MCF 10A (cell line): Measurements from ENCODE around the gene PTPRN2. TPM values are rescaled to one million over a fixed set of nuclear protein-coding genes. Genes with fewer than 3 reads are reported as not detected.

ENCODE experiments used
- BruUV-seq: library from RNA; stranded (reverse); fragments of 400-500 nt; replicated peaks from 2 replicates; lab custom pipeline; 2021; lab: Mats Ljungman, UMichigan
- CTCF ChIA-PET: fragments of 300-600 bp; sonication (Branson Sonifier 250); formaldehyde crosslinking; extraction: SDS; loops from one replicate; lab custom pipeline; 2021; ENCODE audit warnings: antibody characterized with exemption, inconsistent platforms; lab: Yijun Ruan, JAX
- POLR2A ChIA-PET: fragments of 300-600, 350-650 bp; sonication (Branson Sonifier 250); formaldehyde crosslinking; extraction: SDS; loops from one replicate; lab custom pipeline; 2020; ENCODE audit warnings: antibody characterized with exemption, inconsistent platforms; lab: Yijun Ruan, JAX
- DNase-seq: peaks from one replicate; pipeline ENCODE4 v3.0.0-alpha.2; 2018; ENCODE audit not compliant: unreplicated experiment
- H3K27ac Mint-ChIP-seq: one replicate; pipeline ENCODE4 v1.8.0; 2022; ENCODE audit warnings: mild to moderate bottlenecking, low read depth, mixed read lengths; ENCODE audit not compliant: unreplicated experiment
- H3K27me3 Mint-ChIP-seq: one replicate; pipeline ENCODE4 v1.8.0; 2022; ENCODE audit warnings: mixed read lengths; ENCODE audit not compliant: insufficient read depth, unreplicated experiment
- H3K36me3 Mint-ChIP-seq: one replicate; pipeline ENCODE4 v1.8.0; 2022; ENCODE audit warnings: mild to moderate bottlenecking, moderate library complexity, mixed read lengths; ENCODE audit not compliant: insufficient read depth, unreplicated experiment
- H3K4me1 Mint-ChIP-seq: one replicate; pipeline ENCODE4 v1.8.0; 2022; ENCODE audit warnings: mixed read lengths; ENCODE audit not compliant: insufficient read depth, unreplicated experiment
- H3K4me3 Mint-ChIP-seq: one replicate; pipeline ENCODE4 v1.8.0; 2022; ENCODE audit warnings: mild to moderate bottlenecking, moderate library complexity, mixed read lengths; ENCODE audit not compliant: unreplicated experiment
- H3K9me3 Mint-ChIP-seq: one replicate; pipeline ENCODE4 v1.8.0; 2022; ENCODE audit warnings: mixed read lengths; ENCODE audit not compliant: unreplicated experiment
- intact Hi-C: fragments of 100-400 bp; cut with micrococcal nuclease; formaldehyde crosslinking; loops from 2 replicates; pipeline ENCODE4 v1.14.1; 2022
- total RNA-seq: library from RNA; stranded (reverse); gene quantifications from 2 replicates; pipeline ENCODE4 v1.2.3, GENCODE V29; 2022
- TF ChIP-seq, protein P1 (sequence below): fragments of 200-600 bp; IDR thresholded peaks from one replicate; pipeline ENCODE4 v1.8.0; 2022; ENCODE audit warnings: antibody characterized with exemption, mild to moderate bottlenecking; ENCODE audit not compliant: unreplicated experiment

Gene PTPRN2
- total RNA-seq, 1 experiment from 2014 or later, result 4.5 TPM

DNA sequence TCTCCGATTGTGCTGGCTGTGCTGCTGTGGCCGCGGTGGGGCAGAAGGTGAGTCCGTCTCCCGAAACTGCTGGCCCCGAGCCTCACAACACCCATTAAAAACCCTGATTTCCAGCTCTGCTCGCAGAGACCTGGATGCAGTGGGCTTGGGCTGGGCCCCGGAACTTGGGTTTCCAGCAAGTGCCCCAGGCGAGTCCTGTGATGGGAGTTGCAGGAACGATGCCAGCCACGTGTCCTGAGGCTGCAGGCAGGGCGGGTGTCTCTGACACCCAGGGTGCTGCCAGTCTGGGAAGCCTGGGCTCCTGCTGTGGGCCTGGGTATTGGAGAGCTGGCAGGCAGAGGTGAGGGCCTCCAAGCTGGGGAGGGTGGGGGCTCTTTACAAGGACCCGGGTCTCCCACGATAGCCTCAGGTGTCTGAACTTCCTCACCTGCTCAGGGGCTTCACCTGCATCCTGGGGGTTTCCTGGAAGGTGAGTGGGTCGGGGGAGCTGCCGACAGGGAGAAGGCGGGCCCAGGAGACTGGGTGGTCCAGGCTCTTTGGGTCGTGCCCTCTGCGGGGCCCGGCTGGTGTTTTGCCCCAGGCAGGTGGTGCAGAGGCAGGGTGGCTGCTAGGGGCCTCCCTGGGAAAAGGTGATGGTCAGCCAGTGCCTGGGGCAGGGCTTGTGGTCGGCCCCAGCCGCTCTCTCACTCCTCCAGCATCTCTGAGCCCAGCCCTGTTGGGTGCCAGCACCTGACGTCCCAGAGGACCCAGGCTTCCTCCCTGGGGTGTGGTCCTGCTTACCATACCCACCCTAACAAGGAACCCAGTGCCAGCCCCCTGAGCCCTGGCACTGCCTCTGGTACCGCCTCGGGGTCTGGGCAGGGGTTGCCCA is 1070.5 kb downstream of the PTPRN2 start:
- H3K27me3 Mint-ChIP-seq, result no peaks in the 10 kb centered on the region
- ChIA-PET POLR2A (no interaction called here), CTCF (no interaction called here)
- BruUV-seq, result no TSS peak
- no peaks in the 10 kb centered on the region for H3K36me3 Mint-ChIP-seq
- no peaks in the 10 kb centered on the region for H3K9me3 Mint-ChIP-seq
- TF ChIP-seq, protein P1, sequence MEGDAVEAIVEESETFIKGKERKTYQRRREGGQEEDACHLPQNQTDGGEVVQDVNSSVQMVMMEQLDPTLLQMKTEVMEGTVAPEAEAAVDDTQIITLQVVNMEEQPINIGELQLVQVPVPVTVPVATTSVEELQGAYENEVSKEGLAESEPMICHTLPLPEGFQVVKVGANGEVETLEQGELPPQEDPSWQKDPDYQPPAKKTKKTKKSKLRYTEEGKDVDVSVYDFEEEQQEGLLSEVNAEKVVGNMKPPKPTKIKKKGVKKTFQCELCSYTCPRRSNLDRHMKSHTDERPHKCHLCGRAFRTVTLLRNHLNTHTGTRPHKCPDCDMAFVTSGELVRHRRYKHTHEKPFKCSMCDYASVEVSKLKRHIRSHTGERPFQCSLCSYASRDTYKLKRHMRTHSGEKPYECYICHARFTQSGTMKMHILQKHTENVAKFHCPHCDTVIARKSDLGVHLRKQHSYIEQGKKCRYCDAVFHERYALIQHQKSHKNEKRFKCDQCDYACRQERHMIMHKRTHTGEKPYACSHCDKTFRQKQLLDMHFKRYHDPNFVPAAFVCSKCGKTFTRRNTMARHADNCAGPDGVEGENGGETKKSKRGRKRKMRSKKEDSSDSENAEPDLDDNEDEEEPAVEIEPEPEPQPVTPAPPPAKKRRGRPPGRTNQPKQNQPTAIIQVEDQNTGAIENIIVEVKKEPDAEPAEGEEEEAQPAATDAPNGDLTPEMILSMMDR, result no peak
- no peaks in the 10 kb centered on the region for H3K4me1 Mint-ChIP-seq
- no peak overlapping the region for H3K4me3 Mint-ChIP-seq
- H3K27ac Mint-ChIP-seq, result no peak overlapping the region
- intact Hi-C loops, result no loop called here
- DNase-seq, result no peak

DNA sequence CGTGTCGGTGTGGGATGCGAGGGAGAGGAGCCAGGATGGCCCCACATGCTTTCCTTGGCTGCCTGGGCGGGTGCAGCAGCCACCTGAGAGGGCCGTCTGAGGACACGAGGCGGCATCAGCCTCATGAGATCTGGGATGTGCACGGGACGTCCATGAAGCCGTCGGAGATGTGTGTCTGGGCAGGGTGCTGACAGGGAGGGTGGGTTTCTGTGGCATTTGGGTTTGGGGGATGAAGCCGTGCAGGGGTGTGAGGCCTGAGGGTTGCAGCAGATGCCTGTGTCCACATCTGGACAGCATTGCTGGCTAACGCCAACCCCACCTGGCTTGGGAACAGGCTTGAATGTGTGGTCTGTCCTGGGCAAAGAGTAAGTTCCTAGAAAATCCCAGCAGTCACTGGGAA is 1071.3 kb downstream of the PTPRN2 start:
- POLR2A ChIA-PET, result no interaction called here
- Mint-ChIP-seq H3K4me1 (no peaks in the 10 kb centered on the region), H3K27me3 (no peaks in the 10 kb centered on the region), H3K4me3 (no peak overlapping the region), H3K9me3 (no peaks in the 10 kb centered on the region), H3K36me3 (no peaks in the 10 kb centered on the region), H3K27ac (no peak overlapping the region)
- DNase-seq, result no peak
- CTCF ChIA-PET, result no interaction called here
- BruUV-seq, result no TSS peak
- TF ChIP-seq, protein P1, result no peak
- intact Hi-C loops, result no loop called here

GRCh38 chr7:157515342-157516041 is 1072.1 kb downstream of the PTPRN2 start:
- TF ChIP-seq, protein P1, result no peak
- Mint-ChIP-seq H3K27me3 (peaks cover 1% of the 10 kb centered on the region), H3K4me1 (no peaks in the 10 kb centered on the region), H3K27ac (no peak overlapping the region), H3K4me3 (no peak overlapping the region), H3K36me3 (no peaks in the 10 kb centered on the region), H3K9me3 (no peaks in the 10 kb centered on the region)
- DNase-seq, result no peak
- BruUV-seq, result no TSS peak
- intact Hi-C loops, result no loop called here
- ChIA-PET CTCF (no interaction called here), POLR2A (no interaction called here)

DNA sequence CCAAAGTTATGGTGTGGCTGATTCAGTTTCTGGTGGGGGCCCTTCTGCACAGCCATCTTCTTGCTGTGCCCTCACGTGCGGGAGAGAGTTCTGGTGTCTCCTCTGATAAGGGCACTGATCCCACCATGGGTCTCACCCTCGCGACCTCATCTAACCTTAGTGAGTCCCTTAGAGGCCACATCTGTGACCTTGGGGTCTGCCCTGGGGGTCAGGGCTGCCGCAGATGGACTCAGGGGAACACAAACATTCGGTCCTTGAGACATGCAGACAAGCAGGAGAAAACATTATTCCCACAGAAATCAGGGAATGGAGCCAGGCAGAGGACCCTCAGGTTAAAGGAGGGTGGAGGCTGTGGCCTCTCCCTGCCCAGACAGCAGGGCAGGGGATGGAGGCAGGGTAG is 1072.9 kb downstream of the PTPRN2 start:
- H3K27me3 Mint-ChIP-seq, result peaks cover 9% of the 10 kb centered on the region
- no peaks in the 10 kb centered on the region for H3K4me1 Mint-ChIP-seq
- DNase-seq, result no peak
- ChIA-PET CTCF (no interaction called here), POLR2A (no interaction called here)
- no peak overlapping the region for H3K4me3 Mint-ChIP-seq
- intact Hi-C loops, result no loop called here
- no peak overlapping the region for H3K27ac Mint-ChIP-seq
- TF ChIP-seq, protein P1, result no peak
- BruUV-seq, result no TSS peak
- H3K9me3 Mint-ChIP-seq, result no peaks in the 10 kb centered on the region
- H3K36me3 Mint-ChIP-seq, result no peaks in the 10 kb centered on the region
